HG02884 (cell line): Measurements from ENCODE around the gene SREBF2.
A peak's percentile ranks its signal among the peaks of the same experiment; 100 is the strongest.
"Not testable (repeated sequence)": the region's sequence is repeated elsewhere in the genome, so short reads cannot be mapped to it uniquely, and the experiment has no call there.

Source experiments
- ATAC-seq: cut with Tn5 transposase; IDR thresholded peaks from one replicate; pipeline ENCODE4 v1.9.1; 2021; ENCODE audit warnings: mild to moderate bottlenecking, moderate library complexity; ENCODE audit not compliant: unreplicated experiment

The SREBF2 gene

GRCh38 chr22:41939981-41940831 is 107.3 kb downstream of the SREBF2 start:
- peak; percentile 54 for ATAC-seq

GRCh38 chr22:41940832-41941765 is 108.2 kb downstream of the SREBF2 start:
- ATAC-seq = no peak

GRCh38 chr22:41943661-41944209 is 110.8 kb downstream of the SREBF2 start:
- ATAC-seq = no peak

DNA sequence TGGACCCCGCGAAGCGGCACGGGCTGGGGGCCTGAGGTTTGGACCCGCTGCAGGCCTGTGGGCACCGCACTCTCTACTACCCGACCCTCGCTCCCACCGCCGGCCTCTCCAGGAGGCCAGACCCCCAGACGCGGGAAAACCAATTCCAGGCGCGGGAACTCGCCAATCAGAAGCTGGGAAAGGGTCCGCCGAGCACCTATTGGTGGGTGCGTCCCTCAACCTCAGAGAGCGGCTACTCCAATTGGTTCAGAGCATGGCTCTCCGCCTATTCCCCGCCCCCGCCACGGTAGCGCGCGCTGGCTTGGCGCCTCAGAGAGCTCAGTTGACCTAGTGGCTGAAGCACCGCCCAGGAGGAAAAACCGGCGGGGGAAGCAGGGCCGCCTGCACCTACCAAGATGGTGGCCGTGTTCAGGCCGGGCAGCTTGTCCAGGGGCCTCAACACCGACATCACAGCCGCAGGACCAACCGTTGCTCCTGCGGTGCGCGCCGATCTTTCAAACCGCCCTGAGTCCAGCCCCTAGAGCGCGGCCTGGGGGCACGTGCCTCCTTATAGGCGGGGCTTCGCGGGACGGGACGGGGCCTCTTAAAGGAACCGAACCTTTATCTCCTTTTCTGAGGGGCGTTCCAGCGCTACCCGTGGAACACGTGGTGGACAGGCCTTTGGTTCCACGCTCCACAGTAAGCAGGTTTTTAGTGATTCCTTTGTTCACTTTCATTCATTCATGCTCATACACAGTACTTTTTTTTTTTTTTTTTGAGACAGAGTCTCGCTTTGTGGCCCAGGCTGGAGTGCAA is 113.9 kb downstream of the SREBF2 start, which contains the start of gene CENPM:
CENPM (minus strand) TSS at position 524 of the 795 bp plus-strand sequence; CDS start at position 448, 76 bp downstream.
- ATAC-seq = peak; percentile 82

DNA sequence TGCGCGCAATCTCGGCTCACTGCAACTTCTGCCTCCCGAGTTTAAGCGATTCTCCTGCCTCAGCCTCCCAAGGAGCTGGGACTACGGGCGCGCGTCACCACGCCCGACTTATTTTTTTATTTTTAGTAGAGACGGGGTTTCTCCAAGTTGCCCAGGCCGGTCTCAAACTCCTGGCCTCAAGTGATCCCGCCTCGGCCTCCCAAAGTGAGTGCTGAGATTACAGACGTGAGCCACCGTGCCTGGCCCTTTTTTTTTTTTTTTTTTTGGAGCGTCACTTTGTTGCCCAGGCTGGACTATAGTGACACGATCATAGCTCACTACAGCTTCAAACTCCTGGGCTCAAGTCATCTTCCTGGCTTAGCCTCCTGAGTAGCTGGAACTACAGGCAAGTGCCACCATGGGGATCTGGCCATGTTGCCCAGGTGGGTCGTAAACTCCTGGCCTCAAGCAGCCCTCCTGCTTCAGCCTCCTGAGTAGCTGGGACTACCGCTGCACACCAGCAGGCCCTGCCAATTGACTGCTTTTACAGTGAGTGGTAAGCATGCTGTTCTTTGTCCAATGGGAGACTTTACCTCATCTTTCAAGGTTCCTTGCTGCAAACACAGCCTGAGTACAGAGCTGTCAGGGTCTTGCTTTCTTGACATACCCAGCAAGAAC is 114.6 kb downstream of the SREBF2 start:
- no peak for ATAC-seq

GRCh38 chr22:41948142-41948541 is 115.2 kb downstream of the SREBF2 start:
- no peak for ATAC-seq

DNA sequence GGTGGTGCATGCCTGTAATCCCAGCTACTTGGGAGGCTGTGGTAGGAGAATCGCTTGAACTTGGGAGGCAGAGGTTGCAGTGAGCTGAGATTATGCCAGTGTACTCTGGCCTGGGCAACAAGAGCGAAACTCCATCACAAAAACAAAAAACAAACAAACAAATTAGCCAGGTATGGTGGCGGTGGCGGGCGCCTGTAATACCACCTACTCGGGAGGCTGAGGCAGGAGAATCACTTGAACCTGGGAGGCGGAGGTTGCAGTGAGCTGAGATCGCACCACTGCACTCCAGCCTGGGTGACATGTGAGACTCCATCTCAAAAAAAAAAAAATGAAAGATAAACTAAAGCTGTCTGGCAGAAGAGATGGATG is 116.0 kb downstream of the SREBF2 start:
- ATAC-seq = not testable (repeated sequence)

DNA sequence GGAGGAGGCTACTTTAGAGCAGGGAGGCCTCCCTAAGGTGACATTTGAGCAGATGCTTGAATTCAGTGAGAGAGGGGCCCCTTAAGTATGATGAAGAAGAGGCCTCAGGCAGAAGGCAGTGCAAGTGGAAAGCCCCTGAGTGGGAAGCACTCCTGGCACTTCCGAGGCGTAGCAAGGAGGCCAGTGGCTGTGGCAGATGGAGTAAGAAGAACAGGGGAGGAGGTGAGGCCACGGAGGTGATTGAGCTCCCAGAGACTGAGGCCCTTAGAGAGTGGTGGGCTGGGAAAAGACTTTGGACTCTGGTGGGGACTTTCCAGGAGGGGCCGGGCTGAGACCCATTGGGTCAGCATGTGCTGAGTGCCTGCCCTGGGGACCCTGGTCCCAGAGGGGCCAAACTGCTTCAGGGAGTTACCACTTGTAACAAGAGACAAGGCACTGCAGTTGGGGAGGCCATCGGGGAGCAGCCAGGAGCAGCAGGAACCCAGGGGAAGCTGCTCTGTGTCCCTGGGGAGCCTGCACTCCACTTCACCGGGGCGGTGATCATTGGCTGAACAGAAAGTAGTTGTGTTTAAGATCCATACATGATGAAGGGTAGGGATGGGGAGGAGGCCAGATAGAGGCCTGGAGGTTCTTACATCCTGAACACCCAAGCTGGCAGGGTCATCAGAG is 116.5 kb downstream of the SREBF2 start:
- ATAC-seq = no peak

GRCh38 chr22:41951898-41952474 is 119.1 kb downstream of the SREBF2 start, which contains the start of gene SMIM45:
SMIM45 (plus strand) TSS chr22:41952150.
- ATAC-seq = no peak

DNA sequence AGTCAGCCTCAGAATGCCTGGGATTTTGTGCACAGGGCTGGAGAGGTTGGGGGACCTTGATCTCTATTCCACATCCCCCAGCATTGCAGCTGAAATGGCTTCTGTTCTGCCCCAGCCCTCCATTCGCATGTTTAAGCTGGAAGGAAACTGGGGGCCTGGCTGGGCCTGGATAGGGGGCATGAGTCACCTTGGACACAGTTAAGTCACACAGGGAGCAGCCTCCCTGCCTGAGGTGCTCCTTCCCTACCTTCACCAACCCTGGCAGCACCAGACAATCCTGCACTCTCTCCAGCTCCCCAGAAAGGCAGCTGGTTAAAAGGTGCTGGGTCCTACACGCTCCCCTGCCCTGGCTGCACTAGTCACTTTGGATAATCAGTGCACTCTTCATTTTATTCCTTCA is 119.8 kb downstream of the SREBF2 start:
- ATAC-seq = no peak
